Muscle of leg (tissue), 11 donors: Measurements from ENCODE around the gene TLNRD1. TPM values are rescaled to one million over a fixed set of nuclear protein-coding genes. Genes with fewer than 3 reads are reported as not detected.
A peak's percentile ranks its signal among the peaks of the same experiment; 100 is the strongest.

Experiments
- DNase-seq: peaks from one replicate; pipeline ENCODE4 v3.0.0; 2013
- H3K27ac ChIP-seq: one replicate; pipeline ENCODE4 v1.5.1; 2013; ENCODE audit warnings: mild to moderate bottlenecking, low read length, control low read depth
- H3K27me3 ChIP-seq: one replicate; pipeline ENCODE4 v1.6.1; 2013; ENCODE audit warnings: low read length; ENCODE audit not compliant: control insufficient read depth, insufficient read depth
- H3K36me3 ChIP-seq: one replicate; pipeline ENCODE4 v1.6.1; 2013; ENCODE audit warnings: low read length; ENCODE audit not compliant: control insufficient read depth, insufficient read depth
- H3K4me1 ChIP-seq: one replicate; pipeline ENCODE4 v1.6.1; 2013; ENCODE audit warnings: low read length; ENCODE audit not compliant: control insufficient read depth, insufficient read depth
- H3K4me3 ChIP-seq: one replicate; pipeline ENCODE4 v1.5.1; 2013; ENCODE audit warnings: low read length, control low read depth
- H3K9me3 ChIP-seq: replicated peaks from 2 replicates; pipeline ENCODE4 v1.6.1; 2013; ENCODE audit warnings: low read depth, low read length; ENCODE audit not compliant: control insufficient read depth
- WGBS: methylation state at CpG from one replicate; pipeline ENCODE4 v1.1.5; 2013; ENCODE audit warnings: missing lambda C conversion rate; ENCODE audit not compliant: insufficient coverage; 5-methylcytosine and 5-hydroxymethylcytosine counted together
- polyA plus RNA-seq, 8 donors: library from polyadenylated mRNA; unstranded; fragments of 120-200 nt; gene quantifications; one replicate each; pipeline versions ENCODE4 v1.2.1 to v1.2.3, GENCODE V29; 2013; ENCODE audit warnings: inconsistent platforms in 1 of 8, low replicate concordance in 1 of 8; ENCODE audit not compliant: insufficient read length in 8 of 8, insufficient read depth in 1 of 8
- total RNA-seq: library from RNA; stranded (reverse); fragments of 120-200 nt; gene quantifications from one replicate; pipeline ENCODE4 v1.2.4, GENCODE V29; 2013

The TLNRD1 gene
- total and polyA plus RNA-seq, 9 donors, result 7.8 to 18.2 (median 15.6) TPM

GRCh38 chr15:81011593-81011992, 10.9 kb downstream of the TLNRD1 start:
- no peaks in the 10 kb centered on the region for H3K9me3 ChIP-seq
- H3K27me3 ChIP-seq, result no peaks in the 10 kb centered on the region
- H3K4me3 ChIP-seq, result no peak overlapping the region
- no peaks in the 10 kb centered on the region for H3K36me3 ChIP-seq
- peaks cover 12% of the 10 kb centered on the region for H3K4me1 ChIP-seq
- DNase-seq, result no peak
- H3K27ac ChIP-seq, result no peak overlapping the region

DNA sequence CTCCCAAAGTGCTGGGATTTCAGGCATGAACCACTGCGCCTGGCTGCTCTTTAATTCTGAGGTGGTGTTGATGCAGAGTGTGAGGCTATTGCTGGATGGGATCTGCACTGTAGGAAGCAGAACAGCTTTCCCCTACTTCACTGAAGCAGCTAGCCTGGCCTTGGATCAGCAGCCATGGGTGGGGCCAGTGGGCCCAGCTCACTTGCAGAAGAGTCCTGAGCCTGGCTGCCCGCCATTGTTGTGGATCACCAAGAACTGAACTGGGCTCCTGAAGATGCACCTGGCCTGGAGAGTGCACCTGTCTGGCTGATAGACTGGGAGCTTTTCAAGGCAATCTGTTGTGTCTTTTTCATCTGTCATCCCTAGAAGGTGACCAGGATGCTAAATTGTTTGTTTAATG, 11.9 kb downstream of the TLNRD1 start:
- no peaks in the 10 kb centered on the region for H3K27me3 ChIP-seq
- H3K4me1 ChIP-seq, result peaks cover 12% of the 10 kb centered on the region
- no peak overlapping the region for H3K27ac ChIP-seq
- WGBS, result 100% methylated on average over 1 of the region's 2 CpGs
- no peak overlapping the region for H3K4me3 ChIP-seq
- no peaks in the 10 kb centered on the region for H3K9me3 ChIP-seq
- no peak for DNase-seq
- no peaks in the 10 kb centered on the region for H3K36me3 ChIP-seq

- no peak overlapping the region for H3K4me3 ChIP-seq
- no peak overlapping the region for H3K27ac ChIP-seq
- 60% methylated on average over 2 of the region's 4 CpGs for WGBS
- H3K36me3 ChIP-seq, result no peaks in the 10 kb centered on the region
- DNase-seq, result no peak
- no peaks in the 10 kb centered on the region for H3K27me3 ChIP-seq
- no peaks in the 10 kb centered on the region for H3K9me3 ChIP-seq
- H3K4me1 ChIP-seq, result peaks cover 12% of the 10 kb centered on the region
Measured at GRCh38 chr15:81013396-81013929, 12.7 kb downstream of the TLNRD1 start.

DNA sequence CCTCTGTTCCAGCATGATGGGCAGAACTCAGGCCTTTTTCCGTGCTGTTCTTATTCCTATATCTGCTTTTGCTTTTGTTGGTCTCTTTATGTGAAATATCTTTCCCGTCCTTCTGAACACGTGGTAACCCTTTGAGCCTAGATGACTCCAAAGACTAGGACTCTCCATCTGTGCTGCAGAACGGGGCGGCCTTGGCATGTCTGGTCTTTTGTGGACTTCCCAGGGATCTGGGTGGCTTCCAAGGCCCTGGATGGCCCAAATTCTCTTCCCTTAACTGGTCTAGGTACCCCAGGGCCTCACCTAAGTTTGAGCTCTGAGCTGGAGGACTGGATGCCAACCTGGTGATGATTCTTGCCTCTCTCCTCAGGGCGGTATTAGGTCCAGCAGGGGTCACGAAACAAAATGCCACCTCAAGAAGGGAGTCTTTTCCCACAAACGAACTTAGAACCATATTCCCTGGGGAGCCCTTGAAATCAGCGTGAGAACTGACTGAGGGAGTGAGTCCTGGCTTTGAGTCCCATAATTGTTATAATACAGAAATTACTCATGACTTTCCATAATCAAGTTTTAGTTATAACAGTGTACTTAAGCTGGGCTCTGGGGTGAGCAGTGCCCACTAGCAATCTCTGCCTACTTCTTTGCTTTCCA, 13.8 kb downstream of the TLNRD1 start:
- Histone ChIP-seq H3K36me3 (no peaks in the 10 kb centered on the region), H3K4me1 (peaks cover 12% of the 10 kb centered on the region), H3K4me3 (no peak overlapping the region), H3K9me3 (no peaks in the 10 kb centered on the region), H3K27me3 (no peaks in the 10 kb centered on the region), H3K27ac (no peak overlapping the region)
- 93% methylated on average over 4 of the region's 9 CpGs for WGBS
- DNase-seq, result no peak

- peaks cover 12% of the 10 kb centered on the region for H3K4me1 ChIP-seq
- 57% methylated on average over 4 of the region's 8 CpGs for WGBS
- DNase-seq, result no peak
Measured at GRCh38 chr15:81015621-81016488, 15.1 kb downstream of the TLNRD1 start.

GRCh38 chr15:81016489-81017068, 15.9 kb downstream of the TLNRD1 start:
- Histone ChIP-seq H3K27ac (no peak overlapping the region), H3K27me3 (no peaks in the 10 kb centered on the region), H3K4me1 (peaks cover 12% of the 10 kb centered on the region), H3K9me3 (no peaks in the 10 kb centered on the region), H3K36me3 (no peaks in the 10 kb centered on the region), H3K4me3 (no peak overlapping the region)
- no peak for DNase-seq
- 0% methylated on average over 1 of the region's 1 CpG for WGBS

More at GRCh38 chr15:81015621-81016488, 15.1 kb downstream of the TLNRD1 start:
- Histone ChIP-seq H3K27me3 (no peaks in the 10 kb centered on the region), H3K27ac (no peak overlapping the region), H3K9me3 (no peaks in the 10 kb centered on the region), H3K36me3 (no peaks in the 10 kb centered on the region), H3K4me3 (no peak overlapping the region)

DNA sequence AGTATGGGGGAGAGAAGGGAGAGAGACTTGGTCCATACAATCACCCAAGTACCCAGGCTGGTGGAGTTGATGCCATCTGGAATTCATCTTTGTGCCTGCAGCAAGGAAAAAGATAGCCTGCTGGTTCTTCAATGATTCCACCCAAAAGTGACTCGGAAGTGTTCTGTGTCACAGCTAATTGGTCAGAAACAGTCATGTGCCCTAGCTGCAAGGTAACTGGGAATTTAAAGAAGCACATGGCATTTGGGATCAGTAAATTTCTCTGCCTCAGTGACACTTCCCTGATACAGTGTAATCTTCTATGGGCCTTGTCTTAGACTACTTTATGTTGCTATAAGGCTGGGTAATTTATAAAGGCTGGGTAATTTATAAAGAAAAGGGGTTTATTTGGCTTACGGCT, 17.5 kb downstream of the TLNRD1 start:
- Histone ChIP-seq H3K27me3 (no peaks in the 10 kb centered on the region), H3K4me1 (peaks cover 13% of the 10 kb centered on the region), H3K9me3 (no peaks in the 10 kb centered on the region), H3K4me3 (no peak overlapping the region), H3K27ac (no peak overlapping the region), H3K36me3 (no peaks in the 10 kb centered on the region)
- no peak for DNase-seq
- WGBS, result 100% methylated on average over 2 of the region's 2 CpGs

- Histone ChIP-seq H3K4me3 (no peak overlapping the region), H3K36me3 (no peaks in the 10 kb centered on the region), H3K27me3 (no peaks in the 10 kb centered on the region), H3K9me3 (no peaks in the 10 kb centered on the region), H3K27ac (no peak overlapping the region), H3K4me1 (peaks cover 27% of the 10 kb centered on the region)
- DNase-seq, result no peak
- 86% methylated on average over 5 of the region's 7 CpGs for WGBS
Measured at GRCh38 chr15:81021321-81021720, 20.6 kb downstream of the TLNRD1 start.

DNA sequence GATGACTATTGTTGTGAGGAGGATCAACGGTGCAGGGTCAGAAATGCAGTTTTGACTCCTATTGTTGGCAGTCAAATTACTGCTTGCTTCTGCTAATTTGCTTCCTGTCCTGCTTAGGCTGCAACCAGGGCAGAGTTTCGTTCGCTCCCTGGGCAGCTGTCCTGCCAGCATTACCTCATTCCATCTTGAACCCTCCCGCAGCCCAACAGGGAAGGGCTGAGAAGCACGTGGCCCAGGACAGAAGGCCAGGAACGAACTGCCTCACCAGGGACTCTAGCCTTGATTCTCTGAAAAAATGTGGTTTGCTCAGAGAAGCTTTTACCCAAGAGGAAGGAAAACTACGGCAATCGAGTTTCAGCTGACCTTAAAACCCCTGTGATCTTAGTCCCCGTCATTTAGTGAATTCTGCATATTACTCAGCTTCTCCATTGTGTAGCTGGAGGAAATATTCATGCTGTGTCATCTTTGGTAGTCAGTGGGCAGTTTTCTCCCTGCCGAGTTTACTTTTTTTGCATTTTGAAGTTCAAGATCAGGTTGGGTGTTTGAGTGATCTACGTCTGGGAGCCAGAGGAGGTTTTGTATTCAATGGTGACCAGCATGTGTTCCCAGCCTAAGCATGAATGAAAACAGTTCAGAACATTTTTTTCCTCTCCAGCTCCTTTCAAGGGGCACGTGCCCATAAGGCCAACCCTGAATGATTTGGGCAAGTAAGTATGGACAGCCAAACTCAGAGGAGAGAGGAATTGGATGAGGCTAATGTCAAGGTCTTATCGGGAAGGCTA, 23.0 kb downstream of the TLNRD1 start:
- Histone ChIP-seq H3K4me1 (peaks cover 37% of the 10 kb centered on the region), H3K27me3 (no peaks in the 10 kb centered on the region), H3K9me3 (no peaks in the 10 kb centered on the region), H3K36me3 (no peaks in the 10 kb centered on the region), H3K27ac (peak overlapping the region; percentile 87), H3K4me3 (no peak overlapping the region)
- DNase-seq, result peak; percentile 89
- WGBS, result 22% methylated on average over 6 of the region's 13 CpGs
